HEK293 (cell line): Measurements from ENCODE around the gene LY6G5C.
A peak's percentile ranks its signal among the peaks of the same experiment; 100 is the strongest.

Source experiments
- CTCF ChIA-PET: fragments of 350-600 bp; formaldehyde crosslinking; extraction: SDS; loops from one replicate; lab custom pipeline; 2021; ENCODE audit warnings: antibody characterized with exemption; lab: Yijun Ruan, JAX
- POLR2A ChIA-PET: fragments of 300-600 bp; formaldehyde crosslinking; extraction: SDS; loops from one replicate; lab custom pipeline; 2020; ENCODE audit warnings: antibody characterized with exemption, inconsistent platforms; lab: Yijun Ruan, JAX
- H3K27ac ChIP-seq: fragments of 200-500 bp; sonication (Bioruptor generic); 2 replicates; pipeline ENCODE4 v1.5.1; 2014; ENCODE audit warnings: low read depth, low read length, control low read depth, inconsistent platforms; ENCODE audit errors: extremely low read depth
- H3K36me3 ChIP-seq, 2 experiments: fragments of 200-500 bp in 1 of 2; sonication (Bioruptor generic) in 1 of 2; 1 replicate in 1 of 2; 2 replicates in 1 of 2; pipeline ENCODE4 v1.5.1; 2014 to 2017; ENCODE audit warnings: inconsistent platforms in 2 of 2, low read length in 2 of 2; ENCODE audit not compliant: control insufficient read depth in 2 of 2, insufficient read depth in 1 of 2
- H3K4me1 ChIP-seq: fragments of 200-500 bp; sonication (Bioruptor generic); 2 replicates; pipeline ENCODE4 v1.5.1; 2014; ENCODE audit warnings: mild to moderate bottlenecking, low read length, inconsistent platforms; ENCODE audit not compliant: control insufficient read depth, insufficient read depth
- H3K4me3 ChIP-seq: 2 replicates; pipeline ENCODE4 v1.5.1; 2011; ENCODE audit warnings: low read depth, mild to moderate bottlenecking, control low read depth, low read length, moderate library complexity
- H3K9me3 ChIP-seq: fragments of 200-500 bp; sonication (Bioruptor generic); 2 replicates; pipeline ENCODE4 v1.5.1; 2014; ENCODE audit warnings: low read depth, low read length, inconsistent platforms; ENCODE audit not compliant: control insufficient read depth, insufficient read depth
- SP3 ChIP-seq: fragments of 450-650 bp; formaldehyde crosslinking; IDR thresholded peaks from 2 replicates; pipeline ENCODE4 v1.5.1; 2016; ENCODE audit warnings: missing biosample characterization, missing genetic modification characterization
- ZEB2 ChIP-seq: fragments of 450-650 bp; formaldehyde crosslinking; IDR thresholded peaks from 2 replicates; pipeline ENCODE4 v1.5.1; 2016; ENCODE audit warnings: missing biosample characterization, missing genetic modification characterization
- ZNF112 ChIP-seq: fragments of 450-650 bp; formaldehyde crosslinking; IDR thresholded peaks from 2 replicates; pipeline ENCODE4 v1.5.0; 2017; ENCODE audit warnings: missing biosample characterization, missing genetic modification characterization
- ZNF146 ChIP-seq: fragments of 450-650 bp; formaldehyde crosslinking; IDR thresholded peaks from 2 replicates; pipeline ENCODE4 v1.5.1; 2016; ENCODE audit warnings: missing biosample characterization, missing genetic modification characterization
- ZNF19 ChIP-seq: fragments of 450-650 bp; formaldehyde crosslinking; IDR thresholded peaks from 2 replicates; pipeline ENCODE4; 2016; ENCODE audit warnings: missing biosample characterization, missing genetic modification characterization, low read depth
- ZNF2 ChIP-seq: fragments of 450-650 bp; formaldehyde crosslinking; IDR thresholded peaks from 2 replicates; pipeline ENCODE4 v1.5.1; 2016; ENCODE audit warnings: missing biosample characterization, missing genetic modification characterization
- ZNF292 ChIP-seq: fragments of 450-650 bp; formaldehyde crosslinking; IDR thresholded peaks from 2 replicates; pipeline ENCODE4 v1.5.1; 2016; ENCODE audit warnings: low read depth, missing biosample characterization, missing genetic modification characterization, borderline replicate concordance
- ZNF302 ChIP-seq: fragments of 450-650 bp; formaldehyde crosslinking; IDR thresholded peaks from 2 replicates; pipeline ENCODE4 v1.5.1; 2016; ENCODE audit warnings: missing biosample characterization, missing genetic modification characterization, low read depth
- ZNF324 ChIP-seq: fragments of 450-650 bp; formaldehyde crosslinking; IDR thresholded peaks from 2 replicates; pipeline ENCODE4 v1.5.1; 2016; ENCODE audit warnings: missing biosample characterization, missing genetic modification characterization
- ZNF341 ChIP-seq: fragments of 450-650 bp; formaldehyde crosslinking; IDR thresholded peaks from 2 replicates; pipeline ENCODE4; 2016; ENCODE audit warnings: low read depth, missing biosample characterization, missing genetic modification characterization
- ZNF37A ChIP-seq: fragments of 450-650 bp; IDR thresholded peaks from 2 replicates; pipeline ENCODE4 v1.5.1; 2018; ENCODE audit warnings: missing biosample characterization, missing genetic modification characterization
- ZNF394 ChIP-seq: fragments of 450-650 bp; formaldehyde crosslinking; IDR thresholded peaks from 2 replicates; pipeline ENCODE4 v1.5.1; 2016; ENCODE audit warnings: missing biosample characterization, missing genetic modification characterization, mild to moderate bottlenecking, moderate library complexity, borderline replicate concordance
- ZNF548 ChIP-seq: fragments of 450-650 bp; formaldehyde crosslinking; IDR thresholded peaks from 2 replicates; pipeline ENCODE4 v1.5.1; 2016; ENCODE audit warnings: missing biosample characterization, missing genetic modification characterization
- ZNF561 ChIP-seq: fragments of 450-650 bp; IDR thresholded peaks from 2 replicates; pipeline ENCODE4 v1.5.1; 2018; ENCODE audit warnings: missing biosample characterization, missing genetic modification characterization, borderline replicate concordance
- ZNF629 ChIP-seq: fragments of 450-650 bp; formaldehyde crosslinking; IDR thresholded peaks from 2 replicates; pipeline ENCODE4 v1.5.1; 2017; ENCODE audit warnings: missing biosample characterization, missing genetic modification characterization
- ZNF654 ChIP-seq: fragments of 450-650 bp; formaldehyde crosslinking; IDR thresholded peaks from 2 replicates; pipeline ENCODE4 v1.5.1; 2016; ENCODE audit warnings: low read depth, missing biosample characterization, missing genetic modification characterization
- ZNF677 ChIP-seq: fragments of 450-650 bp; IDR thresholded peaks from 2 replicates; pipeline ENCODE4 v1.5.0; 2018; ENCODE audit warnings: missing biosample characterization, mild to moderate bottlenecking, missing genetic modification characterization, moderate library complexity
- ZNF76 ChIP-seq: fragments of 450-650 bp; formaldehyde crosslinking; IDR thresholded peaks from 2 replicates; pipeline ENCODE4; 2016; ENCODE audit warnings: low read depth, missing biosample characterization, missing genetic modification characterization, borderline replicate concordance
- ZNF830 ChIP-seq: fragments of 450-650 bp; IDR thresholded peaks from 2 replicates; pipeline ENCODE4 v1.5.0; 2018; ENCODE audit warnings: missing biosample characterization, missing genetic modification characterization, low read depth, mild to moderate bottlenecking, moderate library complexity
- ZSCAN23 ChIP-seq: fragments of 450-650 bp; formaldehyde crosslinking; IDR thresholded peaks from 2 replicates; pipeline ENCODE4 v1.5.1; 2016; ENCODE audit warnings: missing biosample characterization, missing genetic modification characterization
- ZSCAN30 ChIP-seq: fragments of 450-650 bp; IDR thresholded peaks from 2 replicates; pipeline ENCODE4 v1.5.1; 2018; ENCODE audit warnings: missing biosample characterization, mild to moderate bottlenecking, missing genetic modification characterization, moderate library complexity
- TF ChIP-seq, protein P1 (sequence below): fragments of 450-650 bp; formaldehyde crosslinking; IDR thresholded peaks from 2 replicates; pipeline ENCODE4 v1.5.1; 2016; ENCODE audit warnings: missing biosample characterization, missing genetic modification characterization
- TF ChIP-seq, protein P2 (sequence below): fragments of 450-650 bp; formaldehyde crosslinking; IDR thresholded peaks from 2 replicates; pipeline ENCODE4 v1.5.1; 2016; ENCODE audit warnings: missing biosample characterization, missing genetic modification characterization
- TF ChIP-seq, protein P3 (sequence below): fragments of 450-650 bp; IDR thresholded peaks from 2 replicates; pipeline ENCODE4 v1.5.1; 2018; ENCODE audit warnings: missing biosample characterization, missing genetic modification characterization

Gene LY6G5C, protein sequence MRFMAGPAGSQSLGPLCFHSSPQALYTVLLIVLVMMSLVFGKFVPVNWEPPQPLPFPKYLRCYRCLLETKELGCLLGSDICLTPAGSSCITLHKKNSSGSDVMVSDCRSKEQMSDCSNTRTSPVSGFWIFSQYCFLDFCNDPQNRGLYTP

DNA sequence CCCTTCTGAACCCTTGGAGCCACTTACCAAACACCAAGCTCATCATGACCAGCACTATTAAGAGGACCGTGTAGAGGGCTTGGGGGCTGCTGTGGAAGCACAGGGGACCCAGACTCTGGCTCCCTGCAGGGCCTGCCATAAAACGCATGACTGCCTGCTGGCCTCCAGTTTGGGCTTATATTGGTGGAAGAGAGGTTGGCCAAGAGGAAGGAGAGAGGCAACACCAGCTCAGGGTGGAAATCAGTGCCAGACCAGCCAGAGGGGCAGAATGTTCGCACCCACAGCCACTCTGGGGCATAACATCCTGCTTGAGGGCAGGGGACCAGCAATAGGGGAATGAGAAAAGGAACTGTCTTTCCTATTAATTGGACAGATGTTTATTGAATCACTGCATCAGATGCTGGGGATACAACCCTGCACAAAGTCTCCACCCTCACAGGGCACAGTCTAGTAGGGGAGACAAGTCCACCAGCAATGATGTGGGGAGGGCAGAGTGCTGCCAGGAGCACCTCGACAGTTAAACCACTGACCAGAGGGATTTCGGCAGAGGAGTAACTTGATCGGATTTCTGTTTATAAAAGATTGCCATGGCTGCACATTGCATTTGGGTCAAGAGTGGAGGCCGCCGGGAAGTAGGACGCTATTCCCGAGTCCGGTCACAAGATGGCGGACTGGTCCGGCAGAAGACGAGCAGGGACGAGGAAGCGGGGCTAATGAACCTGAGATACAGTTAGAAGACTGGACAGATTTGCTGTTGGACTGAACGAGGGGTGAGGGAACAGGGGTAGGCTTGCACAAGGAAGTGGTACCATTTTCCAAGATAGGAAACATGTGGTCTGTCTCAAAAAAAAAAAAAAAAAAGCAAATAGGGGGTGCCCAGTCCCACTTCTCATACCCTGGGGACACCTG, at the start of gene LY6G5C:
TSS of gene LY6G5C (minus strand) at position 842 of the 909 bp plus-strand sequence. CDS start at position 148, 694 bp downstream.
- H3K4me3 ChIP-seq, result peak within 1 kb of the TSS; percentile 27
- peaks cover 0 to 5% of the 10 kb centered on the region in 2 experiments; a peak in 1 of 3 replicates for H3K36me3 ChIP-seq
- H3K9me3 ChIP-seq, result no peaks in the 10 kb centered on the region
- ChIA-PET POLR2A (interaction anchor here (0.6 to 2.1 kb wide), 15 partner anchors 9 to 272 kb away, joined by 3 to 15 read pairs (median 4); partner anchors contain the start of genes ABHD16A, C6orf47, CSNK2B and GPANK1), CTCF (interaction anchor here (0.5 to 2.3 kb wide), 31 partner anchors 10 to 1114 kb away, joined by 3 to 24 read pairs (median 4); partner anchors contain the start of genes CSNK2B, LY6G6C and MSH5)
- H3K4me1 ChIP-seq, result no peaks in the 10 kb centered on the region; the same call in 1 of the 2 replicates
- no peak within 1 kb of the TSS; the same call in 1 of the 2 replicates for H3K27ac ChIP-seq
- TF ChIP-seq ZNF629 (0 out of 2 replicates have a peak, but pooled peaks have one; percentile 17), ZNF76 (tag by site-specific recombination) (peak; percentile 76), ZNF561 (no peak), ZNF677 (tag by site-specific recombination) (no peak), SP3 (no peak), ZSCAN30 (tag by site-specific recombination) (peak; percentile 28; the same call in 1 of the 2 replicates), ZNF341 (0 out of 2 replicates have a peak, but pooled peaks have one; percentile 15), ZNF548 (tag by site-specific recombination) (no peak), ZNF324 (tag by site-specific recombination) (0 out of 2 replicates have a peak, but pooled peaks have one; percentile 25), ZNF292 (tag by site-specific recombination) (no peak), ZNF146 (tag by site-specific recombination) (no peak), ZEB2 (peak; percentile 70), ZNF2 (tag by site-specific recombination) (peak; percentile 34; the same call in 1 of the 2 replicates), ZNF654 (tag by site-specific recombination) (peak; percentile 98)
- TF ChIP-seq, protein P1, sequence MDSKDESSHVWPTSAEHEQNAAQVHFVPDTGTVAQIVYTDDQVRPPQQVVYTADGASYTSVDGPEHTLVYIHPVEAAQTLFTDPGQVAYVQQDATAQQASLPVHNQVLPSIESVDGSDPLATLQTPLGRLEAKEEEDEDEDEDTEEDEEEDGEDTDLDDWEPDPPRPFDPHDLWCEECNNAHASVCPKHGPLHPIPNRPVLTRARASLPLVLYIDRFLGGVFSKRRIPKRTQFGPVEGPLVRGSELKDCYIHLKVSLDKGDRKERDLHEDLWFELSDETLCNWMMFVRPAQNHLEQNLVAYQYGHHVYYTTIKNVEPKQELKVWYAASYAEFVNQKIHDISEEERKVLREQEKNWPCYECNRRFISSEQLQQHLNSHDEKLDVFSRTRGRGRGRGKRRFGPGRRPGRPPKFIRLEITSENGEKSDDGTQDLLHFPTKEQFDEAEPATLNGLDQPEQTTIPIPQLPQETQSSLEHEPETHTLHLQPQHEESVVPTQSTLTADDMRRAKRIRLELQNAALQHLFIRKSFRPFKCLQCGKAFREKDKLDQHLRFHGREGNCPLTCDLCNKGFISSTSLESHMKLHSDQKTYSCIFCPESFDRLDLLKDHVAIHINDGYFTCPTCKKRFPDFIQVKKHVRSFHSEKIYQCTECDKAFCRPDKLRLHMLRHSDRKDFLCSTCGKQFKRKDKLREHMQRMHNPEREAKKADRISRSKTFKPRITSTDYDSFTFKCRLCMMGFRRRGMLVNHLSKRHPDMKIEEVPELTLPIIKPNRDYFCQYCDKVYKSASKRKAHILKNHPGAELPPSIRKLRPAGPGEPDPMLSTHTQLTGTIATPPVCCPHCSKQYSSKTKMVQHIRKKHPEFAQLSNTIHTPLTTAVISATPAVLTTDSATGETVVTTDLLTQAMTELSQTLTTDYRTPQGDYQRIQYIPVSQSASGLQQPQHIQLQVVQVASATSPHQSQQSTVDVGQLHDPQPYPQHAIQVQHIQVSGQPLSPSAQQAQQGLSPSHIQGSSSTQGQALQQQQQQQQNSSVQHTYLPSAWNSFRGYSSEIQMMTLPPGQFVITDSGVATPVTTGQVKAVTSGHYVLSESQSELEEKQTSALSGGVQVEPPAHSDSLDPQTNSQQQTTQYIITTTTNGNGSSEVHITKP (tag by site-specific recombination), result peak; percentile 60
- TF ChIP-seq, protein P2, sequence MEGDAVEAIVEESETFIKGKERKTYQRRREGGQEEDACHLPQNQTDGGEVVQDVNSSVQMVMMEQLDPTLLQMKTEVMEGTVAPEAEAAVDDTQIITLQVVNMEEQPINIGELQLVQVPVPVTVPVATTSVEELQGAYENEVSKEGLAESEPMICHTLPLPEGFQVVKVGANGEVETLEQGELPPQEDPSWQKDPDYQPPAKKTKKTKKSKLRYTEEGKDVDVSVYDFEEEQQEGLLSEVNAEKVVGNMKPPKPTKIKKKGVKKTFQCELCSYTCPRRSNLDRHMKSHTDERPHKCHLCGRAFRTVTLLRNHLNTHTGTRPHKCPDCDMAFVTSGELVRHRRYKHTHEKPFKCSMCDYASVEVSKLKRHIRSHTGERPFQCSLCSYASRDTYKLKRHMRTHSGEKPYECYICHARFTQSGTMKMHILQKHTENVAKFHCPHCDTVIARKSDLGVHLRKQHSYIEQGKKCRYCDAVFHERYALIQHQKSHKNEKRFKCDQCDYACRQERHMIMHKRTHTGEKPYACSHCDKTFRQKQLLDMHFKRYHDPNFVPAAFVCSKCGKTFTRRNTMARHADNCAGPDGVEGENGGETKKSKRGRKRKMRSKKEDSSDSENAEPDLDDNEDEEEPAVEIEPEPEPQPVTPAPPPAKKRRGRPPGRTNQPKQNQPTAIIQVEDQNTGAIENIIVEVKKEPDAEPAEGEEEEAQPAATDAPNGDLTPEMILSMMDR (tag by site-specific recombination), result peak; percentile 68; the same call in 1 of the 2 replicates
- TF ChIP-seq, all 188 proteins: peak for 10

DNA sequence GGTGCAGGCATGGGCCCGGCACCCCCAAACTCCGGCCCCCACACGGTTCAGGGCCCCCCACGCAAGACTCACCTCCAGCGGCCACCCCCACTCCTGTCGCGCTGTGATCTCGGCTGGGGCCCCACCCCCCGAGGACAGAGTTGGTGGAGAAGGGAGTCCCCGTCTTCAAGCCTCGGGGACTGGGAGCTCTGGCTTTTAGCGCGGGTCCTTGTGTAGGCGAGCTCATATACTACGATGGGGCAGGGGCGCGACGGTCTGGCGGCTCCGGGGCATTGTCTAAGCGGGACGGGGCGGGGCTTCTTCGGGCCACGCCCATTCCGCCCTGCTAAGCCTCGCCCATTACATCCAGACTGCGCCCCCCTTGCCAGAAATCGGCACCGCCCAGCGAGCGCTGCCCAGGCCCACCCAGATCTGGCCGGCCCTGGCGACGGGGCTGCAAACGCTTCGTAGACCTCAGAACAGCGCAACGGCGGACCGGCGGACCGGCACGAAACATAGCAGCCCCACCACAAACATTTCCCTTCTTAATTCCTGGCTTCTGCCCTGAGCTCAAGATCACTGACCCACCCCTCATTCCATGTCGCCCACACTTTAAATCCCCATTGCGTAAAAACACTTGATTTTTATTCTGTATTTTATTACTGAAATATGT, 49.2 kb upstream of the LY6G5C start:
- Histone ChIP-seq H3K36me3 (peaks cover 12 to 63% of the 10 kb centered on the region in 2 experiments; a peak in 2 of 3 replicates), H3K4me1 (peaks cover 7% of the 10 kb centered on the region), H3K9me3 (no peaks in the 10 kb centered on the region), H3K4me3 (peak overlapping the region; percentile 74), H3K27ac (peak overlapping the region; percentile 67)
- POLR2A ChIA-PET, result interaction anchor here (0.6 to 4.7 kb wide), 33 partner anchors 9 to 1242 kb away, joined by 3 to 54 read pairs (median 5); partner anchors contain the start of genes ABHD16A, APOM, BAG6 and CSNK2B
- CTCF ChIA-PET, result interaction anchor here (0.7 to 3.6 kb wide), 19 partner anchors 9 to 229 kb away, joined by 3 to 28 read pairs (median 5); partner anchors contain the start of genes LY6G5C, MSH5, NEU1 and VARS1
- no peak for TF ChIP-seq ZSCAN23 (tag by site-specific recombination)
- TF ChIP-seq ZNF37A (tag by site-specific recombination), result no peak
- no peak for TF ChIP-seq ZNF830
- TF ChIP-seq, protein P3, sequence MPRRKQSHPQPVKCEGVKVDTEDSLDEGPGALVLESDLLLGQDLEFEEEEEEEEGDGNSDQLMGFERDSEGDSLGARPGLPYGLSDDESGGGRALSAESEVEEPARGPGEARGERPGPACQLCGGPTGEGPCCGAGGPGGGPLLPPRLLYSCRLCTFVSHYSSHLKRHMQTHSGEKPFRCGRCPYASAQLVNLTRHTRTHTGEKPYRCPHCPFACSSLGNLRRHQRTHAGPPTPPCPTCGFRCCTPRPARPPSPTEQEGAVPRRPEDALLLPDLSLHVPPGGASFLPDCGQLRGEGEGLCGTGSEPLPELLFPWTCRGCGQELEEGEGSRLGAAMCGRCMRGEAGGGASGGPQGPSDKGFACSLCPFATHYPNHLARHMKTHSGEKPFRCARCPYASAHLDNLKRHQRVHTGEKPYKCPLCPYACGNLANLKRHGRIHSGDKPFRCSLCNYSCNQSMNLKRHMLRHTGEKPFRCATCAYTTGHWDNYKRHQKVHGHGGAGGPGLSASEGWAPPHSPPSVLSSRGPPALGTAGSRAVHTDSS (tag by site-specific recombination), result no peak
- TF ChIP-seq ZNF394 (tag by site-specific recombination), result no peak
- TF ChIP-seq ZNF302, result no peak
- no peak for TF ChIP-seq ZNF112
- no peak for TF ChIP-seq ZNF19 (tag by site-specific recombination)
